ENCODE measurements around the gene SPSB3. TPM values are rescaled to one million over a fixed set of nuclear protein-coding genes. Genes with fewer than 3 reads are reported as not detected.

SPSB3 gene
- 18.1 TPM for polyA plus RNA-seq (2013, experiment 1 of 2; ENCODE audit: insufficient read length)
- polyA plus RNA-seq (2013, experiment 2 of 2; ENCODE audit: insufficient read length) = 17.1 TPM

- DNase-seq = peak; percentile 100
Measured at GRCh38 chr16:1782408-1783264, at the start of gene SPSB3, which contains the start of gene NUBP2. SPSB3 (minus strand) TSS chr16:1782571; CDS start chr16:1781483, 1,088 bp downstream. NUBP2 (plus strand) TSS chr16:1782960; CDS start chr16:1783021, 61 bp downstream.

- DNase-seq = no peak
Measured at GRCh38 chr16:1831186-1832075, 49.1 kb upstream of the SPSB3 start.

GRCh38 chr16:1830213-1830612, 47.8 kb upstream of the SPSB3 start:
- DNase-seq = no peak

GRCh38 chr16:1828645-1829410, 46.5 kb upstream of the SPSB3 start:
- DNase-seq = no peak

- peak; percentile 93 for DNase-seq
Measured at GRCh38 chr16:1826691-1827573, 44.6 kb upstream of the SPSB3 start, which contains the start of the genes FAHD1 and HAGH. FAHD1 (plus strand) TSS chr16:1827206; CDS start chr16:1827239, 33 bp downstream. HAGH (minus strand) TSS chr16:1826825; CDS start chr16:1826787, 38 bp downstream.

- no peak for DNase-seq
Measured at GRCh38 chr16:1825864-1826690, 43.7 kb upstream of the SPSB3 start.

GRCh38 chr16:1825381-1825863, 43.1 kb upstream of the SPSB3 start:
- DNase-seq = no peak

- DNase-seq = peak; percentile 38
Measured at GRCh38 chr16:1823821-1824220, 41.5 kb upstream of the SPSB3 start.

- no peak for DNase-seq
Measured at GRCh38 chr16:1822801-1823200, 40.4 kb upstream of the SPSB3 start.

- DNase-seq = no peak
Measured at GRCh38 chr16:1821861-1822611, 39.7 kb upstream of the SPSB3 start.

GRCh38 chr16:1820946-1821290, 38.5 kb upstream of the SPSB3 start:
- DNase-seq = no peak

- DNase-seq = no peak
Measured at GRCh38 chr16:1820096-1820945, 38.0 kb upstream of the SPSB3 start.

GRCh38 chr16:1819611-1820010, 37.2 kb upstream of the SPSB3 start:
- no peak for DNase-seq

GRCh38 chr16:1818873-1819525, 36.6 kb upstream of the SPSB3 start:
- DNase-seq = no peak

- DNase-seq = no peak
Measured at GRCh38 chr16:1818204-1818872, 36.0 kb upstream of the SPSB3 start.

GRCh38 chr16:1817716-1818115, 35.3 kb upstream of the SPSB3 start:
- DNase-seq = no peak

- no peak for DNase-seq
Measured at GRCh38 chr16:1817276-1817589, 34.9 kb upstream of the SPSB3 start.

All from fibroblast of skin of scalp (primary cell).